DOHH2 (cell line): ENCODE data around the gene DNMBP.

ENCODE experiments used
- CTCF ChIP-seq: fragments of 200-600 bp; sonication (generic); IDR thresholded peaks from one replicate; pipeline ENCODE4 v1.5.1; 2014; ENCODE audit warnings: antibody characterized with exemption, mild to moderate bottlenecking, low read depth, low read length; ENCODE audit not compliant: poor library complexity, severe bottlenecking
- EZH2phosphoT487 ChIP-seq: fragments of 200-600 bp; sonication (generic); IDR thresholded peaks from 2 replicates; pipeline ENCODE4 v1.6.1; 2017; ENCODE audit warnings: borderline replicate concordance, mild to moderate bottlenecking, antibody characterized with exemption, low read length, moderate library complexity, mixed read lengths

GRCh38 chr10:99859585-99859984, 150.2 kb downstream of the DNMBP start:
- TF ChIP-seq CTCF (peak; percentile 65), EZH2phosphoT487 (no peak)
